MV-4-11 (cell line): Measurements from ENCODE around the gene BARHL2.

Source experiments
- DNase-seq: peaks from one replicate; lab custom pipeline; 2025; lab: John Stamatoyannopoulos, UW

BARHL2 gene

DNA sequence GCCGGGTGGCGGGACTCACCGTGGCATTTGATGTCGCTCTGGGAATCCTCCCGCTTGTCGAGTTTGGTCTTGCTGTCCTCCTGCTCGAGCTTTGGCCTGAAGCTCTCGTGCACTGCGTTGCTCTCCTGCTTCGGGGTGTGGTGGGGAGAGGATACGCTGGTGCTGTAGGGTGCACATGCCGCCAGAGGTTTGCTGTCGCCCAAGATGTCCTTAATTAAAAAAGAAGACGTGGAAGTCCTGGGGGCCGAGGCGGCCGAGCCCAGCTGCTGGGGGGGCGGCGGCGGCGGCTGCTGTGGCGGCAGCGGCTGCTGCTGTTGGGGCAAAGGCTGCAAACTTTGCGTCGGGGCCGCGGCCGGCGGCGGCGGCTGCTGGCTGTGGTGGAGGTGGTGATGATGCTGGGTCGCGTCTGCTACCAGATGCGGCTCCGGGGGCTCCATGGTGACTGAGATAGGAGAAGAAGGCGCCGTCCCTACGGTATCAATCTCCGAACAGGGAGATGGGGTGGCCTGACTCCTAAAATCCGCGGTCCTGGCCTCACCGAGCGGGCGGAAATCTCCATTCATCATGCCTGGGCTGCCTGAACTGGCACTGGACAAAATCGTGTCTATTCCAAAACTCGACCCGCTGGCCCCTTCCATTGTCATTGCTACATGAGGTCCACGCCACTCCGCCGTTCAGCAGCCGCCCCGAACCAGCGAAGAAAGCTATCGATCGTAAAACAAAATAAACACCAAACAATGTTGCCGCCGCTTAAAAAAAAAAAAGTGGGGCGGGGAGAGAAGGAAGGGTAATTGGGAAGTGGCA, at the start of gene BARHL2:
Gene BARHL2 (minus strand): TSS at position 751 of the 804 bp plus-strand sequence. CDS start 107 bp downstream, at position 644.
- no peak for DNase-seq

GRCh38 chr1:90763930-90764329, 46.8 kb upstream of the BARHL2 start:
- no peak for DNase-seq

DNA sequence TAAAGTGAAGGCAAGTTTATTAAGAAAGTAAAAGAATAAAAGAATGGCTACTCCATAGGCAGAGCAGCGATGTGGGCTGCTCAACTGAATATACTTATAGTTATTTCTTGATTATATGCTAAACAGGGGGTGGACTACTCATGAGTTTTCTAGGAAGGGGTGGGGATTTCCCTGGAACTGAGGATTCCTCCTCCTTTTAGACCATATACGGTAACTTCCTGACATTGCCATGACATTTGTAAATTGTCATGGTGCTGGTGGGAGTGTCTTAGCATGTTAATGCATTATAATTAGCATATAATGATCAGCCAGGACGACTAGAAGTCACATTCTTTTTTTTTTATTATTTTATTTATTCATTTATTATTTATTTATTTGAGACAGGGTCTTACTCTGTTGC, 46.4 kb upstream of the BARHL2 start:
- no peak for DNase-seq

DNA sequence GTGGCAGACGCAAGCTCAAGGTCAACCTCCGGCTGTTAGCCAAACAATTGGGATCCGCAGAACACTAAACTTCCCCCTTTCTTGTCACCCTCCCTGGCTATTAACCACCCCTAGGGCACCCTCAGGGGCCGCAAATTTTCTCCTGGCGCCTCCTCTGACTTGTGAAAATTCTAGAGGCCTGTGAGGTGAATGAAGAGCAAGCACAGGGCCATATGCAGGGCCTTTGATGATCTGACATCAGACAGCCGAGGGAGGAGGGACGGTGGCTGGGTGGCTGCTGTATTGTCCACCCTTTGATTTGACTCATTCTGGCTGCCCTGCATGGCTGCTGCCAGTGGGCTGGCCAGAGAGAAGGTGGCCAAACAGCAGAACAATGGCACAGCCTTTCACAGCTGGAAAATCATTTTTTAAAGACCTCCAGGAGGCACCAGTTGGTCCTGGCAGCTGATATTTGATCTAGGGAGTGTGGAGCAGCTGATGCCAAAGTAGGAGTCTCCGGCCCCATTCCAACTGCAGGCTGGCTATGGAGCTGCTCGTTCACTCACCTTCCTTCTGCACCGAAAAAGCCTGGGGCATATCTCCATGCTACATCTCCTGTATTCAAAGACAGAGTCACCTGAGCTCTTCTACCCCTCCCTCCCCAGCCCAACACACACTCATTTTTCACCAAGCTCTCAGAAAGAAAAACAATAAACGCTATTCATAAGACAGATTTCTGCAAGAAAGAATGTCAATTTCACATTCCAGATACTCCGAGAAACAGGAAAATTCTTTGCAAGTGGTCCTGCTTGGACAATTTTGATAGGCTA, 44.9 kb upstream of the BARHL2 start:
- DNase-seq = no peak

DNA sequence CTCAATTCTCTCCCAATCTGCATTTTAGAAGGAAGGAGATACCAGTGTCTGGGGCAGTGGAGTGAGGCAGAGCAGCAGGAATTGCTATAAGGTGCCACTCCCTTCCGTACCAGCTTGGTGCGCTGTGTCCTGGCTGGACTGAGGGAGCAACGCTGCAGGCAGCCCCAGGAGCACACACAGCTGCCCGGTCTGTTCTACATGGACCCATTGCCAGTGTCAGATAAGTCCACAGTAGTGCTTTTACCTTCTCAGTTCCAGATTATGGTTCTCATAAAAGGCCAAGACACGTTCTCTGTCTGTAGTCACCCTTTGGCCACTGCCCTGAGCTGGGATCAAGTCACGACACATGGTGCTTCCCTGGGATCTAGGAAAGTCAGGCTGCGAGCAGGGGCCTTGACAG, 44.1 kb upstream of the BARHL2 start:
- no peak for DNase-seq

DNA sequence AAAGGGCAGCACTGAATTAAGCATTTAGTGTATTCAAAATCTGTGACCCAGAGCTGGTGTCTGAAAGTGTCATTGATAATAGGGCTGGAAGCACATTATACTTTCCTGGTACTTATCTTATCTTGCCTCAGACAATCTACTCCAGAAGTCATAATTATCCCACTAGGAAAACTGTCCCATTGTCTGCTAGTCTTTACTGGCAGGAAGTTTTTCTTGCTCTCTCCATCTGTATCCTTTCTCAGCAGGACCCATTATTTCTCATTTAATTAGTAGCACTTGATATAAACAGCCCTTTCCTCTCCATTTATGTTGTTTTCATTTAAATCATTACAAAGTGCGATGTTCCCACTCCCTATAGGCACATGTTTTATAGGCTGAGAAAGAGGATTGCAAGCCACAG, 36.5 kb upstream of the BARHL2 start:
- DNase-seq = no peak

GRCh38 chr1:90748668-90749067, 31.6 kb upstream of the BARHL2 start:
- no peak for DNase-seq

DNA sequence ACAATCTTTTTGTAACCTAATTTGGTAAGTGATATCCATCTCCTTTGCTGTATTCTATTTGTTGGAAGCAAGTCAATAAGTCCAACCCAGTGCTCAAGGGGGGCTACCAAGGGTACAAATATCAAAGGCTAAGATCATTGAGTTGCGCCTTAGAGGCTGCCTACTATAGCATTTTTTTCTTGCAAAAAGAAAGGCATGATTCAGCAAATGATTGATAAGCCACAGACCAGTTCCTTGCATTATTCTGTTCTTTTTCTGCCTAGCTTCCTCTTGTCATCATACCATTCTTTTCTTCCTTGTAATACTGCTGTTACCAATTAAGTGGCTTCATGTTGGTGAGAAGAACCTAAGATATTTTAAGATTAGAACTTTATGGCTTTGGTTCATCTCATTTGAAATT, 29.8 kb upstream of the BARHL2 start:
- DNase-seq = no peak

DNA sequence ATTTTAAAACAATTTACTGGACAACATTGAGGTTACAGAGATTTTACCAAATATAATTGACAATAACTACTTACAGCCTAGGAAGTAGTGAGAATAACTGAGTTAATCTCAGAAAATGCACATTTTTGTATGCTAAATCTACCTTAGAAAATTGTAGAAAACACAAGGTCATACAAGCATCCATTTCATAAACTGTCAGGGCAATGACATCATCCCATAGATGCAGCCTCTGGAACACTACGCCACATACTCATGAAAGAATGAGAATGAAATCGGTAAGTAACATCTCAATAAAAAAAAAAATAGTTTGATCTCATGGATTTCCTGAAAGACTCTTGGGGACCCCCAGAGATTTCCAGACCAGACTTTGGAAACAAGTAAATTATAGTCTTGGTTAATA, 28.9 kb upstream of the BARHL2 start:
- DNase-seq = no peak

GRCh38 chr1:90732136-90732535, 15.0 kb upstream of the BARHL2 start:
- no peak for DNase-seq

- DNase-seq = no peak
Measured at GRCh38 chr1:90731382-90732050, 14.4 kb upstream of the BARHL2 start.

DNA sequence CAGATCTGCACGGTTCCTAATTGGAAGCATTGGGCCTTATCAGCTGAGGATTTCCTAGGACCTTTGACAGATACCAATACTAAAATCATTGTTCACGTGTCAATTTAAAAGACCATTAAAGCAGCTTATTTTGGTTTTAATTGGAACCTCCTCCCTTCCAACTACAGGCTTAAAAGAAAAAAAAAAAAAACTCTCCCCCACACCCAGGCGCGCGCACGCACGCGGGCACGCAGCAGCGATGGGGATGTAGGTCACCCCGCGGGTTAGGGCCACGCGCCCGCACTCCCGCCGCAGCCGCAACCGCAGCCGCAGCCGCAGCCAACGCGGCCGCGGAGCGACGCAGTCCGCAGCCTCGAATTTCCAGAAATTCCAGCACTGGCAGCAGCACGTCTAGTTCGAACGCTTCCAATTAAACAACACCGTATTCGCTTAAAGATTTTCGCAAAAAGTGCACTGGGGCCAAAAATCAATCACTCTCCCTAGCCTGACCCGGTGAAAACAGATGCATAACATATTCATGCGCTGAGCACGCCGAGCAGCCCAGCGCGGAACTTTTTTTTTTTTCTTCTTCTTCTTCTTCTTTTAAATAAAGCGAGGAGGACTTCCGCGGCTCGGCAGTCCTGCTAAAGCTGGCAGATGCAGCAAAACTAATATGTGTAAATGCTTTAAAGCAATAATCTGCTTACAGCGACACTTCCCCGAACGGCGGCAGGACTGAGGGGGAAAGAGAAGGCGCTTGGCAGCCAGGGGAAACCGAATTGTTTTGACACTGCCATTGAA, 13.3 kb upstream of the BARHL2 start:
- DNase-seq = peak; percentile 20

DNA sequence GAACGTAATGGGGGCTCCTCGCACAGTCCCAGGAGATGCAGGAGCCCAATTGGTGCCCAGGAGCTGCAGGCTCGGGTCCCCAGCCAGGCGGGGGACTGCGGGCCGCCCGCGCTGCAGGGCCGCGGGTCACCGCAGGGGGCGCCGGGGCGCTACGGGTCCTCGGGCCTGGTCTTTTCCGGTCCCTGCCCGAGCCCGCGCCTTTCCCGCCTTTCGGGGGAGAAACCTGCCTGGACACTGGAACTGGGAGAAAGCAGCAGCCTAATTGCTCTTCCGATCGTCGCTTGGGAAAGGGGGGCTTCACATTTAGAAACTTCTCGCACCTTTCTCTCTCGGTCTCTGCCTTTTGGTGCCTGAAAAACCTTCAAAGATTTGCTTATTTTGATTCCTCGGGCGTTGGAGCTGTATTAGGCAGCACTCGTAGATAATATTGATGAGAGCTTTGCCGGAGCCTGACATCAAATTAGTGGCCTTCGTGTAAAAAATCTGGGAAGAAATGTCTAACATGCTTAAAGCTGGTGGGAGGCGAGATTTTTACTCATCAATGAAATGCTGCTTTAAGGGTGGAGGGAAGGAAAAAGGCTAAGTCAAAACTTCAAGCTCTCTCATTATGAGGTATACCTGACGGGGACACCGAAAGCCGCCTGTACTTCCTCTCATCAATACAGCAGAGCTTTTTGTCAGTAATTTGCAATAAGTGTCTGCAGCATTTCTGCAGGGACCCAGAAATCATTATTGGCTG, 12.6 kb upstream of the BARHL2 start:
- DNase-seq = no peak

- DNase-seq = no peak
Measured at GRCh38 chr1:90728502-90729287, 11.6 kb upstream of the BARHL2 start.

DNA sequence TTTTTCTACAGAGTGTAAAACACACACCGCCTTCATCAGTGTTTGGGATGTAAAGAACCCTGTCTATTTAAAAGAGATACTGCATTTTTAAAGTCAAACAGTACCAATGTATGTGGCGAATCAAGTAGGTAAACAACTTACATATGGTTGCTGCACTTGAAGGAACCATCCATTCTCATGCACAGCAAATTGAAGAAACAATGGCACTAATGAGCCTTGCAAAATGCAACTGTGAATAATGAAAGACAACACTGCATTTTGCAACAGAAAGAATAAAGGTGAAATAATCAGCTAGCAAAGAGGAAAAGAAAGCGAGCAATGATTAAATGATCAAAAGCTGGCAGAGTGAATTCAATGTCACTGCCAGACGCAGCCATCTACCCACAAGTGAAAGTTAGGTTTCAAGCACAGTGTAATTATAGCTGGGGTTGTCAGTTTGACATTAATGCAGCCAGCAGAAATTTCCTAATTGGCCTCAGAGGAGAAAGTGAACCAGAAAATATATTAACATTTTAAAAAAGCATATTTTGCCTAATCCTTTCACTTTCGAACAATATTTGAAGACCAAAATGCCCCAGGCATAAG, 10.9 kb upstream of the BARHL2 start:
- DNase-seq = no peak

- DNase-seq = no peak
Measured at GRCh38 chr1:90726986-90727480, 9.9 kb upstream of the BARHL2 start.

DNA sequence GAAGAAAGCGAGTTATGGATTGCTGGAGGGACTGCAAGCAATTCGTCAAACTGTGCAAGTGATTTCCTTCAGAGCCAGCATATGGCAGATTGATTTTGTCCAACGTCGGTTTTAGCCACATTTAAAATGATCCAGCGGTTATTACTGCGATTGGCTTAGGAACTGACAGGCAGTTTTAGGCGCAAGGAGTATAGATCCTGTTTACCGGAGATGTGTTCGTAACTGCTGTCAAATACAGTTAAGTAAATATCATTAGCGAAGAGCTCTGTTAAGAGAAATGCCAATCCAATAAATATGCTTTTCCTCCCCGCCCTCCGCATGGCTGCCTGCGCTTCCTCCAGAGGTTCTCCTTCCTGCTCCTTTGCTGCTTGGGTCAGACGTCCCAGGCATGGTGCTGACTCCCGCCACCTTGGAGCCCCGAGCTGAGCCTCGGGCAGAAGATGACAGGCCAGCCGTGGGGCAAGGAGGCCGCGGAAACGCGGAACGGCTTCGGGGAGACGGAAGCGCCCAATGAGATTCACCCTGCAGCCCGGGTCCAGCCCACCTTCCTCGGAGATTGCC, 9.4 kb upstream of the BARHL2 start:
- DNase-seq = no peak

GRCh38 chr1:90725657-90726424, 8.7 kb upstream of the BARHL2 start:
- DNase-seq = no peak
